COLO668 (cell line): ENCODE data around the gene EP400.
"Not testable (repeated sequence)": the region's sequence is repeated elsewhere in the genome, so short reads cannot be mapped to it uniquely, and the experiment has no call there.

Source experiments
- DNase-seq: peaks from one replicate; lab custom pipeline; 2025; ENCODE audit not compliant: unreplicated experiment; lab: John Stamatoyannopoulos, UW

Gene EP400

DNA sequence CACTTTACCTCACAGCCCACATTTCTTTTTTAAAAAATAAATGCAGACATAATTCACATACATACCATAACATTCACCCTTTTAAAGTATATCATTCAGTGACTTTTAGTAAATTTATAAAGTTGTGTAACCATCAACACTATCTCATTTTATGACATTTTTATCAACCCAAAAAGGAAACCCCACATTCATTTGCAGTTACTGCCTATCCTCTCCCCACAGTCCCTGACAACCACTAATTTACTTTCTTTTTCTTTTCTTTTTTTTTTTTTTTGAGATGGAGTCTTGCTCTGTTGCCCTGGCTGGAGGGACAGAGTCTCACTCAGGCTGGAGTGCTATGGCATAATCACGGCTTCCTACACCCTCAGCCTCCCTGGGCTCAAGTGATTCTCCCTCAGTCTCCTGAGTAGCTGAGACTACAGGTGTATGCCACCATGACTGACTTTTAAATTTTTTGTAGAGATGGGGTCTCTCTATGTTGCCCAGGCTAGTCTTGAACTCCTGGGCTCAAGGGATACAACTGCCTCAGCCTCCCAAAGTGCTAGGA is 1.5 kb upstream of the EP400 start:
- no peak for DNase-seq

DNA sequence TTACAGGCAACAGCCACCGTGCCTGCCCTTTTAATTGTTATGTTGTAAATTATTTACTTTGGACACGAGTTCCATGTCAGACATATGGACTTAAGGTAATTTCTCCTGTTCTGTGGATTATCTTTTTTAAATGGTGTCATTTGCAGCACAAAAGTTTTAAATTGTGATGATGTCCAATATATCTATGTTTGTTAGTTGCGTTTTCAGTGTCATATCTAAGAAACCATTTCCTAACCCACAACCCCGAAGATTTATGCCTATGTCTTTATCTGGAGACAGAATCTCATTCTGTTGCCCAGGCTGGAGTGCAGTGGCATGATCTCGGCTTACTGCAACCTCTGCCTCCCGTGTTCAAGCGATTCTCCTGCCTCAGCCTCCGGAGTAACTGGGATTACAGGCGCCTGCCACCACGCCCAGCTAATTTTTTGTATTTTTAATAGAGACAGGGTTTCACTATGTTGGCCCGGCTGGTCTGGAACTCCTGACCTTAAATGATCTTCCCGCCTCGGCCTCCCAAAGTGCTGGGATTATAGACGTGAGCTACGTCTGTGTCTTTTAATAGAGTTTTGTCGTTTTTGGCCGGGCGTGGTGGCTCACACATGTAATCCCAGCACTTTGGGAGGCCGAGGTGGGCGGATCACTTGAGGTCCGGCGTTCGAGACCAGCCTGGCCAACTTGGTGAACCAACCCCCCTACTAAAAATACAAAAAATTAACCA is 870 bp upstream of the EP400 start:
- not testable (repeated sequence) for DNase-seq

- peak; percentile 35 for DNase-seq
Measured at GRCh38 chr12:131950182-131950913, 606 bp downstream of the EP400 start.

DNA sequence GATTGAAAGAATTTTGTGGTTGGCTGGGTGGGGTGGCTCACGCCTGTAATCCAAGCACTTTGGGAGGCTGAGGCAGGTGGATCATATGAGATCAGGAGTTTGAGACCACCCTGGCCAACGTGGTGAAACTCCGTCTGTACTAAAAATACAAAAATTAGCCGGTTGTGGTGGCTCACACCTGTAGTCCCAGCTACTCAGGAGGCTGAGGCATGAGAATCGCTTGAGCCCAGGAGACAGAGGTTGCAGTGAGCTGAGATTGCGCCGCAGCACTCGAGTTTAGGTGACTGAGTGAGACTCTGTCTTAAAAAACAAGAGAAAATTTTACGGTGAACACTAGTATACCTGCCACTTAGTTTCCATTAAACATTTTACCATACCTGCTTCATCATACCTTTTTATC is 4.1 kb downstream of the EP400 start:
- DNase-seq, result not testable (repeated sequence)

GRCh38 chr12:131954460-131954859 is 4.7 kb downstream of the EP400 start:
- not testable (repeated sequence) for DNase-seq

GRCh38 chr12:131959116-131959515 is 9.4 kb downstream of the EP400 start:
- DNase-seq, result no peak

DNA sequence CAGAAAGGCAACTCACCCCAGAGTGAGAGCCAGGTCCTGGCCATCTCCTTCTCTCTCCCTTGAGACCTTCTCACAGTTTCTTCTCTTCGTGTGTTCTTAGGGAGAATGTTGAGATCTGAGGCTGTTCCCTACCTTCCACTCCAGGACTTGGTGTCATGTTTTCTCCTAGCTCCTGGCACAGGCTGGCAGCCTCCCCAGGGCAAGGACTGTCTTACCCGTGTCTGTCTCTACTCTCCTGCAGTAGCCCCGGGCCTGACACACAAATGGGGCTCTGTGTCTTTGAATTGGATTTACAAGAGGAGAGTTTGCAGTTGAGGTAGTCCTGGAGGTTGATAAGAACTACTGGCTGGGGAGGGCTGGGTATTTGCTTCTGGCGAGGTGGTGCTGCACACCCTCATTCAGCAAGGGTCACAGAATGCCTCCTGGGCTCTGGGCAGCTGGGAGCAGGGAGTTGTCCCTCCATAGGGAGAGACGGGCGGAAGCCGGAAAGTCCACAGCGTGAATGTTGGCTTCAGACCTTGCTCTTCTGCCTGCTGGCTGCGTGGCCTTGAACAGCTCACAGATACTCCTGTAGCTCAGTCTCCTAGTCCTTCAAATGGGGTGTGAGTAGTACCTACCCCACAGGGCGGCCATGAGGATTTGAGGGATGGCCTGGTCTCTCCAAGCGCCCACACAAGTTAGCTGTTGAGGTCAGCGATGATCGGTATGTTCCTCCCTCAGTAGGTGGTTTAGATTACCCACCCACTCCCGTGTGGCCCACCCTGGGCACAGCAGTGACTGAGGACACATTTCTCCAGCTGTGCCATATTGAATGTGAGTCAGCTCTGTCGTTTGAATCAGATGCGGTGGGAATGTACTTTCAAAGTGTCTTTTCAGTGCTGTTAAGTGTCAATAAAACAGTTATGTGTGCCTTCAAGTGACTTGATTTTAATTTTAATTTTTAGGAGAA is 10.2 kb downstream of the EP400 start:
- DNase-seq, result no peak

- DNase-seq, result not testable (repeated sequence)
Measured at GRCh38 chr12:131960590-131961325, 11.0 kb downstream of the EP400 start.

DNA sequence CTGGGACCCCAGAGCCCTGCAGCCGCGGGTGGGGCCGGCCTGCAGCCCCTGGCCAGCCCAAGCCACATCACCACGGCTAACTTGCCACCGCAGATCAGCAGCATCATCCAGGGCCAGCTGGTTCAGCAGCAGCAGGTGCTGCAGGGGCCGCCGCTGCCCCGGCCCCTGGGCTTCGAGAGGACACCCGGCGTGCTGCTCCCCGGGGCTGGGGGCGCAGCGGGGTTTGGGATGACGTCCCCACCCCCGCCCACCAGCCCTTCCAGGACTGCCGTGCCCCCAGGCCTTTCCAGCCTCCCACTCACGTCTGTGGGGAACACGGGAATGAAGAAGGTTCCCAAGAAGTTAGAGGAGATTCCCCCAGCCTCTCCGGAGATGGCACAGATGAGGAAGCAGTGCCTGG is 11.6 kb downstream of the EP400 start:
- not testable (repeated sequence) for DNase-seq

- no peak for DNase-seq
Measured at GRCh38 chr12:131962069-131962468, 12.3 kb downstream of the EP400 start.

- no peak for DNase-seq
Measured at GRCh38 chr12:131963381-131963780, 13.6 kb downstream of the EP400 start.

GRCh38 chr12:131965073-131965472 is 15.3 kb downstream of the EP400 start:
- no peak for DNase-seq

DNA sequence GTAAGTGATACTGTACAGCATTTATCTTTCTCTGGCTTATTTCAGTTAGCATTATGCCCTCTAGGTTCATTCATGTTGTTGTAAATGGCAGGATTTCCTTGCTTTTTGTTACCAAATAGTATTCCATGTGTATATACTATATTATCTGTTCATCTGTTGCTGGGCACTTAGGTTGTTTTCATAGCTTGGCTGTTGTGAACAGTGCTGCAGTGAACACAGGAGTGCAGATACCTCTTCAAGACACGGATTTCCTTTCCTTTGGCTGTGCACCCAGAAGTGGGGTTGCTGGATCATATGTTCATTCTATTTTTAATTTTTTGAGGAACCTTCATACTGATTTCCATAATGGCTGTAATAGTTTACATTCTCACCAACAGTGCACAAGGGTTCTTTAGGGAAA is 21.5 kb downstream of the EP400 start:
- no peak for DNase-seq

DNA sequence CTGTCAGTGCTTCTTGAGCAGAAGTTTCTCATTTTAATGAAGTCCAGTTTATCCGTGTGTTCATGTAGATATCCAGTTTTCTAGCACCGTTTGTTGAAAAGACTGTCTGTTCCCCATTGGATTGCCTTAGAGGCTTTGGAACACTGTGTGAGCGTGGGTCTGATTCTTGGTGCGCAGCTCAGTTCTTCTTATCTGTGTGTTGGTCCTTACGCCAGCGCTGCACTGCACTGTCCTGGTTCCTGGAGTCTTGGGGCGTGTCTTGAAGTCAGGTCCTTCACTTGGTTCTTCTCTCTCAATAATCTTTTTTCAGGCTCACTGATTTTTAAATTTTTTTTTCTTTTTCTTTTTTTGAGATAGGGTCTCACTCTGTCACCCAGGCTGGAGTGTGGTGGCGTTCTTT is 25.5 kb downstream of the EP400 start:
- no peak for DNase-seq

DNA sequence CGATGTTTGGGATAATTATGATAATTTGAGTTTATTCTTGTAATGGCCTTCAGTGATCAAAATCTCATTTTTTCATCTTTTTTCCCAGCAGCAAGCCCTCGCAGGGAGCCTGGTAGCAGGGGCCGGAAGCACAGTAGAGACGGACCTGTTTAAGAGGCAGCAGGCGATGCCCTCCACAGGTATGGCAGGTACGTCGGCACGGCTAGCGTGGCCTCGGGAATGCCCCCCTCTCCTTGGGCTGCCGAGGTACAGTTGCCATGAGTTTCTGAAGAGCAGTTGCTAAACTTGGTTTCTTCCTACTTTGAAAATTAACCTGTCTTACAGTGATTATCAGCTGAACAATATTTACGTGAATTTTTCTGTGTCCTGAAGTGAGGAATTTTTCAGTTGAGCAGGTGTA is 29.9 kb downstream of the EP400 start:
- DNase-seq, result no peak

- DNase-seq, result no peak
Measured at GRCh38 chr12:131980263-131980662, 30.5 kb downstream of the EP400 start.

GRCh38 chr12:131981388-131981787 is 31.6 kb downstream of the EP400 start:
- DNase-seq, result no peak

DNA sequence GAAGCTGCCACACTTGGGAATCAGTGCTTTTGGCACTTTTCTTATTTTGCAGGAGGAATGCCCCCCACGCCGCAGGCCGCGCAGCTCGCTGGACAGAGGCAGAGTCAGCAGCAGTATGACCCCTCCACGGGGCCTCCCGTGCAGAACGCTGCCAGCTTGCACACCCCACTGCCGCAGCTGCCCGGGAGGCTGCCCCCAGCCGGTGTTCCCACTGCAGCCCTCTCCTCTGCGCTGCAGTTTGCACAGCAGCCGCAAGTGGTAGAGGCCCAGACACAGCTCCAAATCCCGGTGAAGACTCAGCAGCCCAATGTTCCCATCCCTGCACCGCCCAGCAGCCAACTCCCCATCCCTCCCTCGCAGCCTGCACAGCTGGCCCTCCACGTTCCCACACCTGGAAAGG is 32.3 kb downstream of the EP400 start:
- no peak for DNase-seq

DNA sequence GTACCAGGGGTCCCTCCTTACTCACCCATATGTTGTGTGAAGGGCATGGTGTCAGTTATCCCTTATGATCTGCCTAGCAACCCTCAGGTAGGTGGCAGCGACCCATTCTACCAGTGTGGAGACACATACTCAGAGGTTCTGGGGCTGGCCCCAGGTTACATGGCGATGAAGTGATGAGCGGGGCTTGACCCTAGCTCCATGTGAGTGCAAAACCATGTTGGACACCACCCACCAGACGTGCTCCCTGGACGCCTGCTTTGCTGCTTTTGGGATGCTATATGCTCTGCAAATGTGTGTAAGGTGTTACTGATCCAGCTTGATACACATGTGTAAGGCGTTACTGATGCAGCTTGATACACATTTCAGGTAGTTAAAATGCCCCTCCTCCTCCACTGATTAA is 33.3 kb downstream of the EP400 start:
- DNase-seq, result no peak

DNA sequence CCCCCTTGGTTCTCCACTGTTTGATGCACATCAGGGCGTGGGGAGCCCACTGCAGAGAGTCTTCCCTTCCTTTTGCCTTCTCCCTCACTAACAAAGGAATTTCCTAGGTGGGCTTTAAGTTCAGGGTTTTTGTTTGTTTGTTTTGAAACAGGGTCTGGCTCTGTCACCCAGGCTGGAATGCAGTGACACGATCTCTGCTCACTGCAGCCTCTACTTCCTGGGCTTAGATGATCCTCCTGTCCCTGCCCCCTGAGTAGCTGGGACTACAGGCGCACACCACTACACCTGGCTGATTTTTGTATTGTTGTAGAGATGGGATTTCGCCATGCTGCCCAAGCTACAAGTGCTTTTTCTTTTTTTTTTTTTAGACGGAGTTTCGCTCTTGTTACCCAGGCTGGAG is 33.8 kb downstream of the EP400 start:
- no peak for DNase-seq

- DNase-seq, result no peak
Measured at GRCh38 chr12:131984334-131984733, 34.6 kb downstream of the EP400 start.
